Right atrium auricular region (tissue), 2 donors: ENCODE measurements around the gene SNAP47. TPM values are rescaled to one million over a fixed set of nuclear protein-coding genes. Genes with fewer than 3 reads are reported as not detected.

Experiments used
- DNase-seq: peaks from one replicate; pipeline ENCODE4 v3.0.0-alpha.2; 2019; ENCODE audit warnings: low spot score
- H3K27ac ChIP-seq, 2 donors: fragments of 200-600 bp; sonication (generic); 1 replicate in 1 of 2; 2 replicates in 1 of 2; pipeline ENCODE4 v1.5.1; 2016 to 2019
- H3K27me3 ChIP-seq, 2 donors: fragments of 200-600 bp; sonication (generic); one replicate each; pipeline versions ENCODE4 v1.5.1 to v1.6.0; 2017 to 2019
- H3K36me3 ChIP-seq: fragments of 200-600 bp; sonication (generic); one replicate; pipeline ENCODE4 v1.5.1; 2016
- H3K4me1 ChIP-seq, 2 donors: fragments of 200-600 bp; sonication (generic); one replicate each; pipeline versions ENCODE4 v1.5.1 to v1.6.0; 2017 to 2019
- H3K4me3 ChIP-seq, 2 donors: fragments of 200-600 bp; sonication (generic); 1 replicate in 1 of 2; 2 replicates in 1 of 2; pipeline ENCODE4 v1.5.1; 2017 to 2019; ENCODE audit warnings: mild to moderate bottlenecking in 1 of 2, moderate library complexity in 1 of 2
- H3K9me3 ChIP-seq, 2 donors: fragments of 200-600 bp; sonication (generic); one replicate each; pipeline ENCODE4 v1.5.1; 2019
- total RNA-seq, 2 donors: library from RNA; depleted of rRNA; stranded (reverse); fragments of >200 nt; gene quantifications; one replicate each; pipeline ENCODE4 v1.1.0, GENCODE V29; 2016
- TF ChIP-seq, protein P1 (sequence below), 2 donors: fragments of 200-600 bp; sonication (generic); IDR thresholded peaks; one replicate each; pipeline ENCODE4 v1.5.1; 2019; ENCODE audit warnings: antibody characterized with exemption in 2 of 2

The SNAP47 gene
- total RNA-seq, 2 donors from 2014 or later = 39.1 to 102 TPM

DNA sequence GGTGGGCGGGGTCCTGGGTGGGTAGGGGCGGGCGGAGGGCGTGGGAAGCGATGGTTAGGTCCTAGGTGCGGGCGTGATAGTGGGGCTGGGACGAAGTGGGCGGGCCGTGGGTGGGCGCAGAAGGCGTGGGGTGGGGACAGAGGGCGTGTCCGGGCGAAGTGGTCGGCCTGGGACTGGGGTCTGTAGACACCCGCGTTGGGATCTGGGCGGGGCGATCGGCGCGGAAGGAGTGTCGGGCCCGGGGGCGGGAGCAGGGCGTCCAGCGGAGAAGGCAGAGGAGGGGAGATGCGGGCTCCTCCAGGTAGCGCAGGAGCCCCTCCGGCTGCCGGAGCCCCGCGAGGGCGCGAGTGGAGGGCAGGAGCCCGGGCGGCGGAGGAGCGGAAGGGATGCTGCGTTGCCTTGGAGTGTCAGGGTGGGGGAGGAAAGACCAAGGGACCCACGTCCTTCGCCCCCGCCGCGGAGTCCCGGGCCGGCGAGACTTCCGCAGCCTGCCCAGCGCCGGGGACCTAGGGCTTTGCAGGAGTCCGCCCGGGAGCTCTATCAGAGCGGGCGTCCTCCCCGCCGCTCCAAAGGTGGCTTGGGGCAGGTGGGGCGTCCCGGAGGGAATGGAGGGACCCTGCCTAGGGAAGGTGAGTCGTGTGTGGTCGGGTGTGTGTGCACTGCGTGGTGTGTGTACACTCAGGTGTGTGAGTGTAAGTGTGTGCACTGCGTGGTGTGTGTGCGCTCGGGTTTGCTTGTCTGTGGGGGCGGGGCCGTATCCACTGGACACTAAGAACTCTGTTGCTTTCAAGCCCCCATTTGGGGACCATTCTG, 53.2 kb downstream of the SNAP47 start:
- Histone ChIP-seq H3K27me3 (no peaks in the 10 kb centered on the region), H3K9me3 (no peaks in the 10 kb centered on the region), H3K36me3 (no peaks in the 10 kb centered on the region), H3K4me1 (peaks cover 0 to 31% of the 10 kb centered on the region in 2 donors), H3K27ac (peak overlapping the region; percentile 66 to 67), H3K4me3 (peak overlapping the region; percentile 49 to 70)
- TF ChIP-seq, protein P1, sequence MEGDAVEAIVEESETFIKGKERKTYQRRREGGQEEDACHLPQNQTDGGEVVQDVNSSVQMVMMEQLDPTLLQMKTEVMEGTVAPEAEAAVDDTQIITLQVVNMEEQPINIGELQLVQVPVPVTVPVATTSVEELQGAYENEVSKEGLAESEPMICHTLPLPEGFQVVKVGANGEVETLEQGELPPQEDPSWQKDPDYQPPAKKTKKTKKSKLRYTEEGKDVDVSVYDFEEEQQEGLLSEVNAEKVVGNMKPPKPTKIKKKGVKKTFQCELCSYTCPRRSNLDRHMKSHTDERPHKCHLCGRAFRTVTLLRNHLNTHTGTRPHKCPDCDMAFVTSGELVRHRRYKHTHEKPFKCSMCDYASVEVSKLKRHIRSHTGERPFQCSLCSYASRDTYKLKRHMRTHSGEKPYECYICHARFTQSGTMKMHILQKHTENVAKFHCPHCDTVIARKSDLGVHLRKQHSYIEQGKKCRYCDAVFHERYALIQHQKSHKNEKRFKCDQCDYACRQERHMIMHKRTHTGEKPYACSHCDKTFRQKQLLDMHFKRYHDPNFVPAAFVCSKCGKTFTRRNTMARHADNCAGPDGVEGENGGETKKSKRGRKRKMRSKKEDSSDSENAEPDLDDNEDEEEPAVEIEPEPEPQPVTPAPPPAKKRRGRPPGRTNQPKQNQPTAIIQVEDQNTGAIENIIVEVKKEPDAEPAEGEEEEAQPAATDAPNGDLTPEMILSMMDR (IDR thresholded peaks at IDR 0.05) = no peak
- DNase-seq = peak; percentile 64

DNA sequence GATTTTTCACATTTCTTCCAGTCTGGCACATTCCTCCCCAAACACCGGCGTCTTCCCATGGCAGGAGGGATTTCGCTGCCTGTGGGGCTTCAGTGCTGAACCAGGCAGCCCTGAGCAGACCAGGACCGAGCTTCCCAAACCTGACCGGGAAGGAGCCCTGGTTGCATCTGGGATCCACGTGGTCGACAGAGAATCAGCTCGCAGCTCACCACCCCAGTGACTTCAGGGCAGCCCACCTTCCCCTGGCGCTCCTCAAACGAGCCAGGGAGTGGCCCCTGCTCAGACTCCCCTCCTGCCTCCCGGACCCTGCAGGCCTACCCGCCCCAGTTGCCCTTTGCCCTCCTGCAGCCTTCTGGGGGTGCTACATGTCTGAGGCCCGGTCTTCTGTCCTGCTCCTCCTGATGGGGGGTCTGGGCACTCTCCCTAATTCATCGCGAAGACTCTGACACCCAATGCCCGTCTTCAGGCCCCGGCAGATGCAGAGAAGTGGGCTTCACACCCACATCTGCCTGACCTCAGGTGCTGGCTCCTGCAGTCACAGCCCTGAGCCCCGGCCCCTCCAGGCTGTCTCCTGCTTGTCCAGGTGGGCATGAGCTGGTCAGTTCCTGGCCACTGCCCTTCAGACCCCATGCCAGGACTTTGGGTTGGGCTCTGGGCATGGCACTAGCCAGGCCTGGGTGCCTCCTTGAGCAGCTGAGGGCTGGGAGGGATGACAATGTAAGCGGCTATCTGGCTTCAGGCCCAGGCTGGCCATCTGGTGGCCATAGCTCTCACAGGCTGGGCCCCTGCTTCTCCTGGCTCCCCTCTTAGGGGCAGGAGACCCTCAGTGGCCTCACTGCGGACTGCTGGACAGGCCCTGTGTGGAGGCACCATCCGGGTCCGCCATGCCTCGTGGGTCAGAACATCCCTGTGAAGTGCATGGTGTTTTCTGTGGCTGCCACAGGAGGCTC, 54.1 kb downstream of the SNAP47 start:
- no peaks in the 10 kb centered on the region for H3K9me3 ChIP-seq
- no peaks in the 10 kb centered on the region for H3K27me3 ChIP-seq
- peak; percentile 58 for DNase-seq
- peaks cover 0 to 37% of the 10 kb centered on the region in 2 donors for H3K4me1 ChIP-seq
- peak overlapping the region in 1 of 2 donors; percentile 70 for H3K4me3 ChIP-seq
- H3K27ac ChIP-seq = peak overlapping the region; percentile 66 to 67
- H3K36me3 ChIP-seq = no peaks in the 10 kb centered on the region
- TF ChIP-seq, protein P1 (IDR thresholded peaks at IDR 0.05) = no peak

DNA sequence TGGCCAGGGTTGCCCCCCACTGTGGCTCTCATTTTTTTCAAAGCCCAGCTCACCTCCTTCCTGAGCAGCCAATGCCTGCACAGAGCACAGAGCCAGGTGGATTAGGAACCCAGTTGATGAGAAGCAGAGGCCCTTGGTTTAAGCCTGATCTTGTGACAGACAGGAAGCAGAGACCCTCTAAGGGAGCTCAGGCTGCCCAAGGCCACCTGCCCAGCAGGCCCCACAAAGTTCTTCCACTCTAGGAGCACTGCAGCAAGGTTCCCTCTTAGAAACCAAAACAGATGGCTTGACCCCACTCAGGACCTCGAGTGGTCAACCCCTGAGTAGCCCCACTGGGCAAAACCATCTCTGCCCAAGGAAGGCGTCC, 54.8 kb downstream of the SNAP47 start:
- H3K9me3 ChIP-seq = no peaks in the 10 kb centered on the region
- H3K4me1 ChIP-seq = peaks cover 0 to 43% of the 10 kb centered on the region in 2 donors
- H3K27me3 ChIP-seq = no peaks in the 10 kb centered on the region
- peak; percentile 54 for DNase-seq
- no peak overlapping the region for H3K4me3 ChIP-seq
- H3K36me3 ChIP-seq = no peaks in the 10 kb centered on the region
- H3K27ac ChIP-seq = no peak overlapping the region
- TF ChIP-seq, protein P1 (IDR thresholded peaks at IDR 0.05) = no peak

DNA sequence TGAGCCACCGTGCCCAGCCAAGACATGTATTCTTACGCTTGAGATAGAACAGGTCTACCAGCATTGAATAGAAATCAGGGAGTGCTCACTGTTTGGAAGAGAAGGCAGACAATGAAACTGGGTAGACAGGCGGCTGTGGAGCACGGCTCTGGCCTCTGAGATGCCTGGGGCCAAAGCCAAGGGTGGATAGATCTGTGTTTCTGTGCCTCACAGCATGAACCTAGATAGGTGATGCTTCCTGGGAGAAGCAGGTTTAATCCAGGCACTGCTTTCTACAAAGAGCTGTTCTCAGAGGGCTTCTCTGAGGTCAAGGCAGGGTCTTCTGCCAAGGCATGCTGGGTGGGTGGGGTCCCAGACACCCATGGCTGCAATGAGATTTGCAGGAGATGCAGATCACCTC, 55.6 kb downstream of the SNAP47 start:
- H3K9me3 ChIP-seq = no peaks in the 10 kb centered on the region
- H3K27me3 ChIP-seq = no peaks in the 10 kb centered on the region
- TF ChIP-seq, protein P1 (IDR thresholded peaks at IDR 0.05) = no peak
- no peaks in the 10 kb centered on the region for H3K36me3 ChIP-seq
- H3K27ac ChIP-seq = no peak overlapping the region
- no peak overlapping the region for H3K4me3 ChIP-seq
- peak; percentile 57 for DNase-seq
- peaks cover 0 to 43% of the 10 kb centered on the region in 2 donors for H3K4me1 ChIP-seq

DNA sequence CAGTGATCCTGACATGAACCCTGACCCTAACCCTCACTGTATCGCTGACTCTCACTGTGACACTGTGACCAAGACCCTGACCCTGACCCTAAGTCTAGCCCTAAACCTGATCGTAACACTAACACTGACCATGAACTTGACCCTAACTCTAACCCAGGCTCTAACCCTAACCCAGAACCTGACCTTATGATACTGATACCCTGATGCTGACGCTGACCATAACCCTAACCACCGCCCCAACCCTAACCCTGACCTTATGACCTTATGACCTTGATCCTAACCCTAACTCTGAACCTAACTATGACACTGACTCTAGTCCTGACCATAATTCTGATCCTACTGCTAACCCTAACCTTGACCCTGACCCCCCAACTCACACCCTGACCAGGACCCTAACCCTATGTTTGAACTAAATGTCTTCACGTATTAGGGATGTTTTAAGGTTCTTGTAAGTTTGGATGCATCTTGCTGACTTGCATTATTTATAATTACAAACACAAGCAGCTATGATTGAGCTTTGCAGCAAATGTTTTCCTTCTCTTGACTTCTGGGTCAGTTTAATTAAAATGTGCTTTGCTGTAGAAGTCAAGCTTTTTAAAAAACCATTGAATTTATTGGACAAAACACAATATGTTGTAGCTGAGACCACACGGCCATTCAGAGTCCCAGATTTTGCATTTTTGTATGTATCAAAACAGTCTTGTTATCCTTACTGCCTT, 56.3 kb downstream of the SNAP47 start:
- H3K27ac ChIP-seq = no peak overlapping the region
- no peaks in the 10 kb centered on the region for H3K36me3 ChIP-seq
- peaks cover 0 to 36% of the 10 kb centered on the region in 2 donors for H3K4me1 ChIP-seq
- peak; percentile 16 for DNase-seq
- no peaks in the 10 kb centered on the region for H3K9me3 ChIP-seq
- H3K27me3 ChIP-seq = no peaks in the 10 kb centered on the region
- no peak overlapping the region for H3K4me3 ChIP-seq
- TF ChIP-seq, protein P1 (IDR thresholded peaks at IDR 0.05) = no peak
